ENCODE data around the gene BRCA1. TPM values are rescaled to one million over a fixed set of nuclear protein-coding genes. Genes with fewer than 3 reads are reported as not detected.

BRCA1 gene
- total and polyA plus RNA-seq, 2 donors (not counting 1 experiment from before 2014, with no cell fraction given), result 2.4 to 7.2 TPM

DNA sequence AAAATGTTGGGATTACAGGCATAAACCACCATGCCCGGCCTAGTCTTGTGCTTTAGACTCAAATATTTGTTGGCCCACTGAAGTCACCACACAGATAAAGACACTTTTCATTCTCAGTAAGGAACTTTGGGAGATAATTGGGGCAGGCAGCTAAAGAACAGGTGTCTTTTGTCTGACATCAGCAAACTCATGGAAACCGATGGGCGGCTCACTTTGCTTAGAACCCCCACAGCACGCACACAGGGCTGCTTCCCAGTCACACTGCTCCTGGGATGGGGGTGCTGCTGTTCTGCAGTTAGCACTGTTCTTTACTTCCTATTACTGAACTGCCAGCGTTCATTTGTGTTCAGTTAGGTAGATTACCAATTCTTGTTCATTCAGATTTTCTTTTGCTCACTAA is 18.0 kb upstream of the BRCA1 start:
- Histone ChIP-seq H3K27ac (ENCODE audit: low read length in 2 of 2) (no peak overlapping the region), H3K4me2 (replicated peaks; ENCODE audit: low read depth, low read length, poor library complexity, severe bottlenecking) (no peak overlapping the region), H3K4me1 (ENCODE audit: control insufficient read depth in 2 of 2, insufficient read depth in 2 of 2, low read length in 2 of 2) (peaks cover 0 to 5% of the 10 kb centered on the region in 2 donors), H3K9me3 (ENCODE audit: control extremely low read depth in 1 of 3, control insufficient read depth in 2 of 3, insufficient read depth in 1 of 3, low read length in 2 of 3) (no peaks in the 10 kb centered on the region), H4K20me1 (ENCODE audit: control insufficient read depth, insufficient read depth, low read length, poor library complexity, severe bottlenecking) (no peaks in the 10 kb centered on the region), H3K79me2 (ENCODE audit: control insufficient read depth, insufficient read depth, low read length) (no peaks in the 10 kb centered on the region), H3K9ac (ENCODE audit: low read length) (no peak overlapping the region), H3K4me3 (ENCODE audit: control extremely low read depth in 1 of 5, extremely low read depth in 1 of 5, insufficient read depth in 1 of 5, low read depth in 2 of 5, low read length in 4 of 5) (no peak overlapping the region), H3K27me3 (replicated peaks in 1 of 4; ENCODE audit: control extremely low read depth in 1 of 4, control insufficient read depth in 3 of 4, insufficient read depth in 4 of 4, low read length in 3 of 4) (no peaks in the 10 kb centered on the region), H2AFZ (ENCODE audit: insufficient read depth, low read depth, low read length, poor library complexity, severe bottlenecking) (no peak overlapping the region), H3K36me3 (replicated peaks in 1 of 2; ENCODE audit: control extremely low read depth in 1 of 2, control insufficient read depth in 1 of 2, extremely low read depth in 1 of 2, insufficient read depth in 2 of 2, low read length in 1 of 2) (peaks cover 1 to 6% of the 10 kb centered on the region in 2 experiments)
- ChIA-PET CTCF (no interaction called here), POLR2A (no interaction called here)
- intact Hi-C loops (cut with micrococcal nuclease), result no loop called here
- Mint-ChIP-seq H3K27me3 (no peaks in the 10 kb centered on the region), H3K4me1 (peaks cover 2% of the 10 kb centered on the region), H3K9me3 (ENCODE audit: insufficient read depth) (no peaks in the 10 kb centered on the region), H3K27ac (no peak overlapping the region), H3K4me3 (no peak overlapping the region)
- ATAC-seq (ENCODE audit: low read depth) (no peak), DNase-seq (no peak)
- WGBS (ENCODE audit: insufficient coverage), result 100% methylated on average over 4 of the region's 5 CpGs
- no peak for TF ChIP-seq EZH2 (IDR thresholded peaks at IDR 0.05; ENCODE audit: borderline replicate concordance, insufficient read depth, low read depth, low read length, poor library complexity, severe bottlenecking)
- TF ChIP-seq, protein P1, sequence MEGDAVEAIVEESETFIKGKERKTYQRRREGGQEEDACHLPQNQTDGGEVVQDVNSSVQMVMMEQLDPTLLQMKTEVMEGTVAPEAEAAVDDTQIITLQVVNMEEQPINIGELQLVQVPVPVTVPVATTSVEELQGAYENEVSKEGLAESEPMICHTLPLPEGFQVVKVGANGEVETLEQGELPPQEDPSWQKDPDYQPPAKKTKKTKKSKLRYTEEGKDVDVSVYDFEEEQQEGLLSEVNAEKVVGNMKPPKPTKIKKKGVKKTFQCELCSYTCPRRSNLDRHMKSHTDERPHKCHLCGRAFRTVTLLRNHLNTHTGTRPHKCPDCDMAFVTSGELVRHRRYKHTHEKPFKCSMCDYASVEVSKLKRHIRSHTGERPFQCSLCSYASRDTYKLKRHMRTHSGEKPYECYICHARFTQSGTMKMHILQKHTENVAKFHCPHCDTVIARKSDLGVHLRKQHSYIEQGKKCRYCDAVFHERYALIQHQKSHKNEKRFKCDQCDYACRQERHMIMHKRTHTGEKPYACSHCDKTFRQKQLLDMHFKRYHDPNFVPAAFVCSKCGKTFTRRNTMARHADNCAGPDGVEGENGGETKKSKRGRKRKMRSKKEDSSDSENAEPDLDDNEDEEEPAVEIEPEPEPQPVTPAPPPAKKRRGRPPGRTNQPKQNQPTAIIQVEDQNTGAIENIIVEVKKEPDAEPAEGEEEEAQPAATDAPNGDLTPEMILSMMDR (IDR thresholded peaks at IDR 0.05), result no peak

DNA sequence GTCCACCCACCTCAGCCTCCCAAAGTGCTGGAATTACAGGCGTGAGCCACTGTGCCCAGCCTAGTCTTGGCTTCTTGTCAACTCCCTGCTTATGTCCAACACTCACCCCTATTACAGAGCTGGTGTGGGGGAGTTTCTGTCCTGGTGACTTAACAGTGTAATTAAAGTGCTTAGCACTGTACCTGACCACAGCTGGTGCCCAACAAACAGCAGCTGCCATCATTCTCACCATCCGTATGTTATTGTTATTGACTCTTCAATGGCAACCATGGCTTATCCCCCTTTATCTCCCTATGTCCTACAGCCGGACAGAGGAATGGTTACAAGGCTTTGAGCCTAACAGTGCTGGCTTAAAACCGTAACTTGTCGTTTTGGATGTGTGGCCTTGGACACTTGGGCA is 17.0 kb upstream of the BRCA1 start:
- no peaks in the 10 kb centered on the region for H3K9me3 Mint-ChIP-seq (ENCODE audit: insufficient read depth)
- H3K4me1 Mint-ChIP-seq, result peaks cover 2% of the 10 kb centered on the region
- peaks cover 0 to 5% of the 10 kb centered on the region in 2 donors for H3K4me1 ChIP-seq (ENCODE audit: control insufficient read depth in 2 of 2, insufficient read depth in 2 of 2, low read length in 2 of 2)
- no peaks in the 10 kb centered on the region for H3K27me3 Mint-ChIP-seq
- H4K20me1 ChIP-seq (ENCODE audit: control insufficient read depth, insufficient read depth, low read length, poor library complexity, severe bottlenecking), result no peaks in the 10 kb centered on the region
- WGBS (ENCODE audit: insufficient coverage), result 100% methylated on average over 1 of the region's 5 CpGs
- no peaks in the 10 kb centered on the region for H3K79me2 ChIP-seq (ENCODE audit: control insufficient read depth, insufficient read depth, low read length)
- no peak for DNase-seq
- H3K4me3 Mint-ChIP-seq, result no peak overlapping the region
- H3K9ac ChIP-seq (ENCODE audit: low read length), result no peak overlapping the region
- peaks cover 1 to 3% of the 10 kb centered on the region in 2 experiments for H3K36me3 ChIP-seq (replicated peaks in 1 of 2; ENCODE audit: control extremely low read depth in 1 of 2, control insufficient read depth in 1 of 2, extremely low read depth in 1 of 2, insufficient read depth in 2 of 2, low read length in 1 of 2)
- no peak overlapping the region for H2AFZ ChIP-seq (ENCODE audit: insufficient read depth, low read depth, low read length, poor library complexity, severe bottlenecking)
- H3K27ac Mint-ChIP-seq, result no peak overlapping the region
- H3K27ac ChIP-seq (ENCODE audit: low read length in 2 of 2), result no peak overlapping the region
- H3K4me3 ChIP-seq (ENCODE audit: control extremely low read depth in 1 of 5, extremely low read depth in 1 of 5, insufficient read depth in 1 of 5, low read depth in 2 of 5, low read length in 4 of 5), result no peak overlapping the region
- intact Hi-C loops (cut with micrococcal nuclease), result no loop called here
- ATAC-seq (ENCODE audit: low read depth), result no peak
- no peak overlapping the region for H3K4me2 ChIP-seq (replicated peaks; ENCODE audit: low read depth, low read length, poor library complexity, severe bottlenecking)
- H3K27me3 ChIP-seq (replicated peaks in 1 of 4; ENCODE audit: control extremely low read depth in 1 of 4, control insufficient read depth in 3 of 4, insufficient read depth in 4 of 4, low read length in 3 of 4), result no peaks in the 10 kb centered on the region
- TF ChIP-seq, protein P1 (IDR thresholded peaks at IDR 0.05), result no peak
- TF ChIP-seq EZH2 (IDR thresholded peaks at IDR 0.05; ENCODE audit: borderline replicate concordance, insufficient read depth, low read depth, low read length, poor library complexity, severe bottlenecking), result no peak
- H3K9me3 ChIP-seq (ENCODE audit: control extremely low read depth in 1 of 3, control insufficient read depth in 2 of 3, insufficient read depth in 1 of 3, low read length in 2 of 3), result no peaks in the 10 kb centered on the region
- ChIA-PET CTCF (no interaction called here), POLR2A (interaction anchor here (1.0 kb wide), 1 partner anchor 10 kb away, joined by 3 read pairs; no protein-coding TSS in a partner anchor)
